ENCODE measurements around the gene PROM1. TPM values are rescaled to one million over a fixed set of nuclear protein-coding genes. Genes with fewer than 3 reads are reported as not detected.

PROM1 gene
- total and polyA plus RNA-seq, 2 experiments from 2014 or later = 36.6 to 66.6 TPM

DNA sequence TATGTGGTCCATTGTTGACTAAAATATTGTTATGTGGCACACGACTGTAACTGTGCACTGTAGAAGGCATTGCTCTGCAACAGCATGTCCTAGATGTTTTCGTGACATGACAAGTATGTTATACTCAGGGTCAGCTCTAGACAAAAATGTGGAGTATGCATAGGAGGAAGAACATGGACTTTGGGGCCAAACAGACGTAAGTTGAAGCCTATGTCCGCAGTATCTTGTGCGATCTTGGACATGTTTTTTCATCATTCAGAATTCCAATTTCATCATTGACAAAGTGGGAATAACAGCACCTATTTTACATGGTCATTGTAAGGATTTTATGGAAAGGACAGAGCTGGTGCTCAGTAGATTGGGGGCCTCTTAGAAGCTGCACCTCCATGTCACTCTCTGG is 27.7 kb upstream of the PROM1 start:
- H3K27ac ChIP-seq (ENCODE audit: low read depth) = no peak overlapping the region
- Mint-ChIP-seq H3K36me3 (ENCODE audit: low read depth) (no peaks in the 10 kb centered on the region), H3K4me3 (no peak overlapping the region), H3K9me3 (no peaks in the 10 kb centered on the region), H3K27me3 (ENCODE audit: insufficient read depth, low read depth, poor library complexity) (peaks cover 5% of the 10 kb centered on the region), H3K27ac (no peak overlapping the region), H3K4me1 (no peaks in the 10 kb centered on the region; the same call in 2 of the 3 replicates)
- no peak for DNase-seq (ENCODE audit: low spot score)
- H3F3A ChIP-seq (replicated peaks; ENCODE audit: low read depth) = no peaks in the 10 kb centered on the region
- H3K4me3 ChIP-seq = no peak overlapping the region
- no peak overlapping the region for H2AFZ ChIP-seq
- H4K20me1 ChIP-seq (replicated peaks; ENCODE audit: insufficient read depth) = no peaks in the 10 kb centered on the region
- no peak for ATAC-seq
- H3K9me2 ChIP-seq (ENCODE audit: insufficient read depth) = no peaks in the 10 kb centered on the region
- TF ChIP-seq EZH2phosphoT487 (IDR thresholded peaks at IDR 0.05; ENCODE audit: unreplicated experiment) (no peak), JUNB (IDR thresholded peaks at IDR 0.05; ENCODE audit: unreplicated experiment) (no peak), STAT1 (IDR thresholded peaks at IDR 0.05; ENCODE audit: unreplicated experiment) (no peak), ZNF114 (CRISPR knock-in tag; IDR thresholded peaks at IDR 0.05) (no peak), ZNF331 (CRISPR knock-in tag; IDR thresholded peaks at IDR 0.05; ENCODE audit: low read depth) (no peak), POLR2AphosphoS5 (IDR thresholded peaks at IDR 0.05; ENCODE audit: low read depth) (no peak), EZH2 (IDR thresholded peaks at IDR 0.05; ENCODE audit: low read depth, unreplicated experiment) (no peak), NANOG (IDR thresholded peaks at IDR 0.05; ENCODE audit: borderline replicate concordance) (no peak), CREB1 (CRISPR knock-in tag; IDR thresholded peaks at IDR 0.05; ENCODE audit: low read depth) (no peak)
- TF ChIP-seq, protein P1, sequence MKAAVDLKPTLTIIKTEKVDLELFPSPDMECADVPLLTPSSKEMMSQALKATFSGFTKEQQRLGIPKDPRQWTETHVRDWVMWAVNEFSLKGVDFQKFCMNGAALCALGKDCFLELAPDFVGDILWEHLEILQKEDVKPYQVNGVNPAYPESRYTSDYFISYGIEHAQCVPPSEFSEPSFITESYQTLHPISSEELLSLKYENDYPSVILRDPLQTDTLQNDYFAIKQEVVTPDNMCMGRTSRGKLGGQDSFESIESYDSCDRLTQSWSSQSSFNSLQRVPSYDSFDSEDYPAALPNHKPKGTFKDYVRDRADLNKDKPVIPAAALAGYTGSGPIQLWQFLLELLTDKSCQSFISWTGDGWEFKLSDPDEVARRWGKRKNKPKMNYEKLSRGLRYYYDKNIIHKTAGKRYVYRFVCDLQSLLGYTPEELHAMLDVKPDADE (IDR thresholded peaks at IDR 0.05) = no peak
- TF ChIP-seq, protein P2, sequence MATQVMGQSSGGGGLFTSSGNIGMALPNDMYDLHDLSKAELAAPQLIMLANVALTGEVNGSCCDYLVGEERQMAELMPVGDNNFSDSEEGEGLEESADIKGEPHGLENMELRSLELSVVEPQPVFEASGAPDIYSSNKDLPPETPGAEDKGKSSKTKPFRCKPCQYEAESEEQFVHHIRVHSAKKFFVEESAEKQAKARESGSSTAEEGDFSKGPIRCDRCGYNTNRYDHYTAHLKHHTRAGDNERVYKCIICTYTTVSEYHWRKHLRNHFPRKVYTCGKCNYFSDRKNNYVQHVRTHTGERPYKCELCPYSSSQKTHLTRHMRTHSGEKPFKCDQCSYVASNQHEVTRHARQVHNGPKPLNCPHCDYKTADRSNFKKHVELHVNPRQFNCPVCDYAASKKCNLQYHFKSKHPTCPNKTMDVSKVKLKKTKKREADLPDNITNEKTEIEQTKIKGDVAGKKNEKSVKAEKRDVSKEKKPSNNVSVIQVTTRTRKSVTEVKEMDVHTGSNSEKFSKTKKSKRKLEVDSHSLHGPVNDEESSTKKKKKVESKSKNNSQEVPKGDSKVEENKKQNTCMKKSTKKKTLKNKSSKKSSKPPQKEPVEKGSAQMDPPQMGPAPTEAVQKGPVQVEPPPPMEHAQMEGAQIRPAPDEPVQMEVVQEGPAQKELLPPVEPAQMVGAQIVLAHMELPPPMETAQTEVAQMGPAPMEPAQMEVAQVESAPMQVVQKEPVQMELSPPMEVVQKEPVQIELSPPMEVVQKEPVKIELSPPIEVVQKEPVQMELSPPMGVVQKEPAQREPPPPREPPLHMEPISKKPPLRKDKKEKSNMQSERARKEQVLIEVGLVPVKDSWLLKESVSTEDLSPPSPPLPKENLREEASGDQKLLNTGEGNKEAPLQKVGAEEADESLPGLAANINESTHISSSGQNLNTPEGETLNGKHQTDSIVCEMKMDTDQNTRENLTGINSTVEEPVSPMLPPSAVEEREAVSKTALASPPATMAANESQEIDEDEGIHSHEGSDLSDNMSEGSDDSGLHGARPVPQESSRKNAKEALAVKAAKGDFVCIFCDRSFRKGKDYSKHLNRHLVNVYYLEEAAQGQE (IDR thresholded peaks at IDR 0.05; ENCODE audit: unreplicated experiment) = no peak
- TF ChIP-seq, protein P3, sequence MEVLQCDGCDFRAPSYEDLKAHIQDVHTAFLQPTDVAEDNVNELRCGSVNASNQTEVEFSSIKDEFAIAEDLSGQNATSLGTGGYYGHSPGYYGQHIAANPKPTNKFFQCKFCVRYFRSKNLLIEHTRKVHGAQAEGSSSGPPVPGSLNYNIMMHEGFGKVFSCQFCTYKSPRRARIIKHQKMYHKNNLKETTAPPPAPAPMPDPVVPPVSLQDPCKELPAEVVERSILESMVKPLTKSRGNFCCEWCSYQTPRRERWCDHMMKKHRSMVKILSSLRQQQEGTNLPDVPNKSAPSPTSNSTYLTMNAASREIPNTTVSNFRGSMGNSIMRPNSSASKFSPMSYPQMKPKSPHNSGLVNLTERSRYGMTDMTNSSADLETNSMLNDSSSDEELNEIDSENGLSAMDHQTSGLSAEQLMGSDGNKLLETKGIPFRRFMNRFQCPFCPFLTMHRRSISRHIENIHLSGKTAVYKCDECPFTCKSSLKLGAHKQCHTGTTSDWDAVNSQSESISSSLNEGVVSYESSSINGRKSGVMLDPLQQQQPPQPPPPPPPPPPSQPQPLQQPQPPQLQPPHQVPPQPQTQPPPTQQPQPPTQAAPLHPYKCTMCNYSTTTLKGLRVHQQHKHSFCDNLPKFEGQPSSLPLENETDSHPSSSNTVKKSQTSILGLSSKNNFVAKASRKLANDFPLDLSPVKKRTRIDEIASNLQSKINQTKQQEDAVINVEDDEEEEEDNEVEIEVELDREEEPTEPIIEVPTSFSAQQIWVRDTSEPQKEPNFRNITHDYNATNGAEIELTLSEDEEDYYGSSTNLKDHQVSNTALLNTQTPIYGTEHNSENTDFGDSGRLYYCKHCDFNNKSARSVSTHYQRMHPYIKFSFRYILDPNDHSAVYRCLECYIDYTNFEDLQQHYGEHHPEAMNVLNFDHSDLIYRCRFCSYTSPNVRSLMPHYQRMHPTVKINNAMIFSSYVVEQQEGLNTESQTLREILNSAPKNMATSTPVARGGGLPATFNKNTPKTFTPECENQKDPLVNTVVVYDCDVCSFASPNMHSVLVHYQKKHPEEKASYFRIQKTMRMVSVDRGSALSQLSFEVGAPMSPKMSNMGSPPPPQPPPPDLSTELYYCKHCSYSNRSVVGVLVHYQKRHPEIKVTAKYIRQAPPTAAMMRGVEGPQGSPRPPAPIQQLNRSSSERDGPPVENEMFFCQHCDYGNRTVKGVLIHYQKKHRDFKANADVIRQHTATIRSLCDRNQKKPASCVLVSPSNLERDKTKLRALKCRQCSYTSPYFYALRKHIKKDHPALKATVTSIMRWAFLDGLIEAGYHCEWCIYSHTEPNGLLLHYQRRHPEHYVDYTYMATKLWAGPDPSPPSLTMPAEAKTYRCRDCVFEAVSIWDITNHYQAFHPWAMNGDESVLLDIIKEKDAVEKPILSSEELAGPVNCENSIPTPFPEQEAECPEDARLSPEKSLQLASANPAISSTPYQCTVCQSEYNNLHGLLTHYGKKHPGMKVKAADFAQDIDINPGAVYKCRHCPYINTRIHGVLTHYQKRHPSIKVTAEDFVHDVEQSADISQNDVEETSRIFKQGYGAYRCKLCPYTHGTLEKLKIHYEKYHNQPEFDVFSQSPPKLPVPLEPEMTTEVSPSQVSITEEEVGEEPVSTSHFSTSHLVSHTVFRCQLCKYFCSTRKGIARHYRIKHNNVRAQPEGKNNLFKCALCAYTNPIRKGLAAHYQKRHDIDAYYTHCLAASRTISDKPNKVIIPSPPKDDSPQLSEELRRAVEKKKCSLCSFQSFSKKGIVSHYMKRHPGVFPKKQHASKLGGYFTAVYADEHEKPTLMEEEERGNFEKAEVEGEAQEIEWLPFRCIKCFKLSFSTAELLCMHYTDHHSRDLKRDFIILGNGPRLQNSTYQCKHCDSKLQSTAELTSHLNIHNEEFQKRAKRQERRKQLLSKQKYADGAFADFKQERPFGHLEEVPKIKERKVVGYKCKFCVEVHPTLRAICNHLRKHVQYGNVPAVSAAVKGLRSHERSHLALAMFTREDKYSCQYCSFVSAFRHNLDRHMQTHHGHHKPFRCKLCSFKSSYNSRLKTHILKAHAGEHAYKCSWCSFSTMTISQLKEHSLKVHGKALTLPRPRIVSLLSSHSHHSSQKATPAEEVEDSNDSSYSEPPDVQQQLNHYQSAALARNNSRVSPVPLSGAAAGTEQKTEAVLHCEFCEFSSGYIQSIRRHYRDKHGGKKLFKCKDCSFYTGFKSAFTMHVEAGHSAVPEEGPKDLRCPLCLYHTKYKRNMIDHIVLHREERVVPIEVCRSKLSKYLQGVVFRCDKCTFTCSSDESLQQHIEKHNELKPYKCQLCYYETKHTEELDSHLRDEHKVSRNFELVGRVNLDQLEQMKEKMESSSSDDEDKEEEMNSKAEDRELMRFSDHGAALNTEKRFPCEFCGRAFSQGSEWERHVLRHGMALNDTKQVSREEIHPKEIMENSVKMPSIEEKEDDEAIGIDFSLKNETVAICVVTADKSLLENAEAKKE (CRISPR knock-in tag; IDR thresholded peaks at IDR 0.05) = no peak
- TF ChIP-seq, protein P4, sequence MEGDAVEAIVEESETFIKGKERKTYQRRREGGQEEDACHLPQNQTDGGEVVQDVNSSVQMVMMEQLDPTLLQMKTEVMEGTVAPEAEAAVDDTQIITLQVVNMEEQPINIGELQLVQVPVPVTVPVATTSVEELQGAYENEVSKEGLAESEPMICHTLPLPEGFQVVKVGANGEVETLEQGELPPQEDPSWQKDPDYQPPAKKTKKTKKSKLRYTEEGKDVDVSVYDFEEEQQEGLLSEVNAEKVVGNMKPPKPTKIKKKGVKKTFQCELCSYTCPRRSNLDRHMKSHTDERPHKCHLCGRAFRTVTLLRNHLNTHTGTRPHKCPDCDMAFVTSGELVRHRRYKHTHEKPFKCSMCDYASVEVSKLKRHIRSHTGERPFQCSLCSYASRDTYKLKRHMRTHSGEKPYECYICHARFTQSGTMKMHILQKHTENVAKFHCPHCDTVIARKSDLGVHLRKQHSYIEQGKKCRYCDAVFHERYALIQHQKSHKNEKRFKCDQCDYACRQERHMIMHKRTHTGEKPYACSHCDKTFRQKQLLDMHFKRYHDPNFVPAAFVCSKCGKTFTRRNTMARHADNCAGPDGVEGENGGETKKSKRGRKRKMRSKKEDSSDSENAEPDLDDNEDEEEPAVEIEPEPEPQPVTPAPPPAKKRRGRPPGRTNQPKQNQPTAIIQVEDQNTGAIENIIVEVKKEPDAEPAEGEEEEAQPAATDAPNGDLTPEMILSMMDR (conservative IDR thresholded peaks at IDR 0.05; ENCODE audit: low read depth in 2 of 2) = no peak
- no peaks in the 10 kb centered on the region for H3K27me3 ChIP-seq (ENCODE audit: insufficient read depth)
- no peaks in the 10 kb centered on the region for H3K4me1 ChIP-seq (ENCODE audit: insufficient read depth)
- H3K79me2 ChIP-seq (replicated peaks; ENCODE audit: insufficient read depth) = no peaks in the 10 kb centered on the region
- H3K36me3 ChIP-seq (ENCODE audit: insufficient read depth) = no peaks in the 10 kb centered on the region
- no peak overlapping the region for H3K4me2 ChIP-seq
